ENCODE results near the gene ATRNL1.
A peak's percentile ranks its signal among the peaks of the same experiment; 100 is the strongest.

ATRNL1 gene

GRCh38 chr10:115915429-115915828 is 822.3 kb downstream of the ATRNL1 start:
- peak in 1 of 2 experiments; percentile 0 for DNase-seq

- DNase-seq, result no peak
These were observed 825.6 kb downstream of the ATRNL1 start for GRCh38 chr10:115918812-115919211.

GRCh38 chr10:115921795-115922194 is 828.6 kb downstream of the ATRNL1 start:
- DNase-seq, result no peak

GRCh38 chr10:115931309-115931708 is 838.1 kb downstream of the ATRNL1 start:
- no peak for DNase-seq

GRCh38 chr10:115932099-115932498 is 838.9 kb downstream of the ATRNL1 start:
- DNase-seq, result no peak

- DNase-seq, result no peak
These were observed 839.9 kb downstream of the ATRNL1 start for GRCh38 chr10:115933098-115933497.

- no peak for DNase-seq
These were observed 842.6 kb downstream of the ATRNL1 start for GRCh38 chr10:115935731-115936130.

- DNase-seq, result no peak
These were observed 844.0 kb downstream of the ATRNL1 start for GRCh38 chr10:115936926-115937767.

- no peak for DNase-seq
These were observed 844.5 kb downstream of the ATRNL1 start for GRCh38 chr10:115937768-115938056.

- no peak for DNase-seq
These were observed 846.1 kb downstream of the ATRNL1 start for GRCh38 chr10:115939101-115939854.

- DNase-seq, result no peak
These were observed 848.2 kb downstream of the ATRNL1 start for GRCh38 chr10:115941361-115941771.

GRCh38 chr10:115942101-115942500 is 848.9 kb downstream of the ATRNL1 start:
- DNase-seq, result no peak

- no peak for DNase-seq
These were observed 851.4 kb downstream of the ATRNL1 start for GRCh38 chr10:115944538-115944937.

GRCh38 chr10:115945701-115946445 is 852.7 kb downstream of the ATRNL1 start:
- DNase-seq, result no peak

GRCh38 chr10:115947104-115947503 is 853.9 kb downstream of the ATRNL1 start:
- no peak for DNase-seq

GRCh38 chr10:115948465-115948864 is 855.3 kb downstream of the ATRNL1 start:
- DNase-seq, result peak in 1 of 2 experiments; percentile 29

- no peak for DNase-seq
These were observed 856.2 kb downstream of the ATRNL1 start for GRCh38 chr10:115949282-115949844.

GRCh38 chr10:115950320-115950719 is 857.2 kb downstream of the ATRNL1 start:
- no peak for DNase-seq

GRCh38 chr10:115951242-115951641 is 858.1 kb downstream of the ATRNL1 start:
- DNase-seq, result peak in 1 of 2 experiments; percentile 2

- no peak for DNase-seq
These were observed 860.1 kb downstream of the ATRNL1 start for GRCh38 chr10:115953281-115953680.

GRCh38 chr10:115953968-115954367 is 860.8 kb downstream of the ATRNL1 start:
- DNase-seq, result no peak

- no peak for DNase-seq
These were observed 863.3 kb downstream of the ATRNL1 start for GRCh38 chr10:115956225-115957011.

All from NCI-H524 (cell line).